GM12878 (cell line): ENCODE data around the gene CDH2. TPM values are rescaled to one million over a fixed set of nuclear protein-coding genes. Genes with fewer than 3 reads are reported as not detected.

ENCODE experiments used
- ATAC-seq: fragments of 200-7000 bp; cut with Tn5 transposase; 3 replicates; pipeline ENCODE4 v1.9.1; 2020; ENCODE audit warnings: mild to moderate bottlenecking, moderate library complexity
- BruUV-seq: library from RNA; stranded (reverse); fragments of 400-500 nt; replicated peaks from 2 replicates; lab custom pipeline; 2021; lab: Mats Ljungman, UMichigan
- CTCF ChIA-PET: fragments of 300-600 bp; sonication (Branson Sonifier 250); formaldehyde crosslinking; extraction: SDS; loops from one replicate; lab custom pipeline; 2021; ENCODE audit warnings: inconsistent platforms; lab: Yijun Ruan, JAX
- POLR2A ChIA-PET: fragments of 350-600 bp; formaldehyde crosslinking; extraction: SDS; loops from one replicate; lab custom pipeline; 2021; ENCODE audit warnings: inconsistent platforms; lab: Charles Lee
- RAD21 ChIA-PET: fragments of 300-600 bp; sonication (Branson Sonifier 250); formaldehyde crosslinking; loops from one replicate; lab custom pipeline; 2023; ENCODE audit warnings: antibody characterized with exemption; ENCODE audit not compliant: unreplicated experiment; lab: Charles Lee
- SMC1A ChIA-PET: fragments of 300-600 bp; sonication (Branson Sonifier 250); formaldehyde crosslinking; loops from one replicate; lab custom pipeline; 2023; ENCODE audit not compliant: unreplicated experiment, uncharacterized antibody; lab: Charles Lee
- DNase-seq: peaks from one replicate; pipeline ENCODE4 v3.0.0-alpha.2; 2011; ENCODE audit warnings: low read depth, low spot score
- FAIRE-seq: peaks from 3 replicates; lab custom pipeline; 2011; peaks lifted over from hg19 to GRCh38; lab: Jason Lieb, UNC
- H2AFZ ChIP-seq: 2 replicates; pipeline ENCODE4 v1.6.0; 2011; ENCODE audit warnings: low read depth, low read length, control low read depth; ENCODE audit not compliant: control insufficient read depth
- H3K27ac ChIP-seq: 2 replicates; pipeline ENCODE4 v1.5.1; 2011; ENCODE audit warnings: control low read depth; ENCODE audit not compliant: control insufficient read depth, insufficient read depth
- H3K27me3 ChIP-seq, 2 experiments: replicated peaks in 1 of 2; 2 replicates each; pipeline versions ENCODE4 v1.6.0 to v1.6.1; 2011; ENCODE audit warnings: low read length in 1 of 2; ENCODE audit not compliant: control insufficient read depth in 2 of 2, insufficient read depth in 2 of 2
- H3K36me3 ChIP-seq, 2 experiments: 2 replicates each; pipeline ENCODE4 v1.5.1; 2011; ENCODE audit warnings: low read length in 1 of 2; ENCODE audit not compliant: control insufficient read depth in 2 of 2, insufficient read depth in 2 of 2
- H3K4me1 ChIP-seq: 2 replicates; pipeline ENCODE4 v1.6.1; 2011; ENCODE audit warnings: mild to moderate bottlenecking, low read length, moderate library complexity, mixed read lengths; ENCODE audit not compliant: control insufficient read depth, insufficient read depth
- H3K4me2 ChIP-seq: 2 replicates; pipeline ENCODE4 v1.6.0; 2011; ENCODE audit warnings: control low read depth; ENCODE audit not compliant: control insufficient read depth, insufficient read depth
- H3K4me3 ChIP-seq: fragments of 200-600 bp; sonication (generic); 2 replicates; pipeline ENCODE4 v1.5.1; 2016
- H3K79me2 ChIP-seq: 2 replicates; pipeline ENCODE4 v1.6.0; 2011; ENCODE audit warnings: low read length; ENCODE audit not compliant: control insufficient read depth, insufficient read depth
- H3K9ac ChIP-seq: 2 replicates; pipeline ENCODE4 v1.8.0; 2011; ENCODE audit warnings: low read length, control low read depth, mixed read lengths; ENCODE audit not compliant: control insufficient read depth, insufficient read depth
- H3K9me3 ChIP-seq: replicated peaks from 3 replicates; pipeline ENCODE4 v1.5.1; 2011; ENCODE audit warnings: mild to moderate bottlenecking, low read length; ENCODE audit not compliant: control insufficient read depth, insufficient read depth
- H4K20me1 ChIP-seq: 2 replicates; pipeline ENCODE4 v1.6.0; 2011; ENCODE audit not compliant: control insufficient read depth, insufficient read depth
- BMI1 ChIP-seq: fragments of 450-650 bp; IDR thresholded peaks from 2 replicates; pipeline ENCODE4 v1.6.1; 2016; ENCODE audit warnings: mild to moderate bottlenecking, moderate library complexity, borderline replicate concordance
- E4F1 ChIP-seq: fragments of 450-650 bp; IDR thresholded peaks from 2 replicates; pipeline ENCODE4 v1.6.1; 2018; ENCODE audit warnings: borderline replicate concordance, mild to moderate bottlenecking; ENCODE audit not compliant: partially characterized antibody
- JUNB ChIP-seq: IDR thresholded peaks from 2 replicates; pipeline ENCODE4 v1.6.1; 2016; ENCODE audit warnings: antibody characterized with exemption, mild to moderate bottlenecking
- JUND ChIP-seq: IDR thresholded peaks from 2 replicates; pipeline ENCODE4 v1.6.1; 2012; ENCODE audit warnings: low read depth, mild to moderate bottlenecking, low read length, improper control_type of control experiment, moderate library complexity
- KLF5 ChIP-seq: fragments of 450-650 bp; IDR thresholded peaks from 2 replicates; pipeline ENCODE4 v1.6.1; 2014; ENCODE audit warnings: mild to moderate bottlenecking; ENCODE audit not compliant: partially characterized antibody
- MXI1 ChIP-seq: fragments of 150-350 bp; IDR thresholded peaks from 2 replicates; pipeline ENCODE4 v1.6.1; 2011; ENCODE audit warnings: low read depth, mild to moderate bottlenecking, inconsistent platforms, low read length, improper control_type of control experiment
- MYC ChIP-seq: IDR thresholded peaks from 2 replicates; pipeline ENCODE4 v1.6.1; 2011; ENCODE audit warnings: mild to moderate bottlenecking, low read length, moderate library complexity, inconsistent platforms; ENCODE audit not compliant: insufficient read depth, insufficient replicate concordance, insufficient read length, severe bottlenecking
- NR2C1 ChIP-seq: fragments of 450-650 bp; IDR thresholded peaks from 2 replicates; pipeline ENCODE4 v1.6.1; 2017; ENCODE audit warnings: antibody characterized with exemption, mild to moderate bottlenecking, moderate library complexity
- RFX5 ChIP-seq: IDR thresholded peaks from 2 replicates; pipeline ENCODE4 v1.6.1; 2011; ENCODE audit warnings: low read depth, low read length, improper control_type of control experiment
- SPI1 ChIP-seq: IDR thresholded peaks from 2 replicates; pipeline ENCODE4 v1.6.1; 2011; ENCODE audit warnings: low read depth, mild to moderate bottlenecking, low read length, moderate library complexity, borderline replicate concordance; ENCODE audit not compliant: insufficient read depth
- TCF3 ChIP-seq: IDR thresholded peaks from 2 replicates; pipeline ENCODE4 v1.6.1; 2012; ENCODE audit warnings: low read depth, mild to moderate bottlenecking, low read length, borderline replicate concordance; ENCODE audit not compliant: insufficient read depth
- ZZZ3 ChIP-seq: IDR thresholded peaks from 2 replicates; pipeline ENCODE4 v1.6.1; 2011; ENCODE audit warnings: low read depth; ENCODE audit not compliant: control insufficient read depth, insufficient read length
- WGBS: methylation state at CpG from one replicate; pipeline ENCODE4 v1.1.6; 2016; ENCODE audit warnings: low lambda C conversion rate; ENCODE audit not compliant: insufficient replicate concordance, insufficient coverage; ENCODE audit errors: missing lambda C conversion rate; 5-methylcytosine and 5-hydroxymethylcytosine counted together
- in situ Hi-C: fragments of 300-500 bp; cut with MboI; formaldehyde crosslinking; loops from 9 replicates; pipeline ENCODE4 v1.14.3; 2018; ENCODE audit warnings: mixed read lengths
- intact Hi-C: fragments of 100-400 bp; cut with micrococcal nuclease; formaldehyde crosslinking; loops from one replicate; pipeline ENCODE4 v1.14.2; 2022; ENCODE audit not compliant: unreplicated experiment
- polyA plus RNA-seq, 11 experiments: library from polyadenylated mRNA; depleted of rRNA in 4 of 11; unstranded in 6 of 11; stranded (reverse) in 5 of 11; fragments of >200 nt; fragmentation: Nextera tagmentation in 4 of 11; fragmentation: Illumina TruSeq in 1 of 11; extraction: Ambion mirVana in 4 of 11; extraction: Trizol in 1 of 11; gene quantifications; 1 replicate in 1 of 11; 2 replicates in 10 of 11; pipeline versions ENCODE4 v1.2.1 to v1.2.3, GENCODE V29; 2011 to 2016; ENCODE audit warnings: inconsistent platforms in 2 of 11, missing spikeins in 2 of 11, low read depth in 1 of 11
- total RNA-seq, 4 experiments: library from RNA; depleted of rRNA in 3 of 4; stranded (reverse); fragments of >200 nt in 3 of 4; fragmentation: Illumina TruSeq in 1 of 4; extraction: Trizol in 1 of 4; gene quantifications; 2 replicates each; pipeline versions ENCODE4 v1.2.1 to v1.2.3, GENCODE V29; 2013 to 2021
- TF ChIP-seq, protein P1 (sequence below): IDR thresholded peaks from 2 replicates; pipeline ENCODE4 v1.6.1; 2012; ENCODE audit warnings: low read length, inconsistent platforms

The CDH2 gene
- total and polyA plus RNA-seq, 10 of the 15 experiments (the other 5 are each of a cell fraction or from before 2014, with no cell fraction given): 0.01 to 0.25 (median 0.06) TPM; not detected in 4

GRCh38 chr18:28080876-28081300, 96.0 kb downstream of the CDH2 start (continued):
- TF ChIP-seq MYC: no peak

DNA sequence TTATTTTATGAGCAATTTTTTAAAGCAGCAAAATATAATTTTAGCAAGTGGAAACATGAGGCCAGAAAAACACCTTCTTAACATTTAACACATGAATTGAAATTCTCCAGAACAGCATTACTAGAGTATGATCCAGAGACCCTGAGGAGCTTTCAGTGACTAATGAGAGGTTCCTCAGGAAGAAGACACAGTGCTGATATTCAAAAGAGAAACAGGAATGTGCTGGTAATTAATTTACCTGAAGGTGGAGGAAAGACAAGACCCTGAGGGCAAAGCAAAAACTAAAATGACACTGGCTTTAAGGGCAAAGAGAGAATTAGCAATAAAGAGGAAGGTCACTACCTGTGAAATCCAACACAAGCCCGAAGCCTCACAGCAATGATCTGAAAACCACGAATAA, 97.0 kb downstream of the CDH2 start:
- H3K27ac ChIP-seq: no peak overlapping the region
- BruUV-seq: no TSS peak
- POLR2A ChIA-PET: no interaction called here
- H3K36me3 ChIP-seq: no peaks in the 10 kb centered on the region
- H3K79me2 ChIP-seq: no peaks in the 10 kb centered on the region
- FAIRE-seq (no peak), DNase-seq (no peak), ATAC-seq (no peak)
- 28% methylated on average over 2 of the region's 2 CpGs for WGBS
- TF ChIP-seq, protein P1, sequence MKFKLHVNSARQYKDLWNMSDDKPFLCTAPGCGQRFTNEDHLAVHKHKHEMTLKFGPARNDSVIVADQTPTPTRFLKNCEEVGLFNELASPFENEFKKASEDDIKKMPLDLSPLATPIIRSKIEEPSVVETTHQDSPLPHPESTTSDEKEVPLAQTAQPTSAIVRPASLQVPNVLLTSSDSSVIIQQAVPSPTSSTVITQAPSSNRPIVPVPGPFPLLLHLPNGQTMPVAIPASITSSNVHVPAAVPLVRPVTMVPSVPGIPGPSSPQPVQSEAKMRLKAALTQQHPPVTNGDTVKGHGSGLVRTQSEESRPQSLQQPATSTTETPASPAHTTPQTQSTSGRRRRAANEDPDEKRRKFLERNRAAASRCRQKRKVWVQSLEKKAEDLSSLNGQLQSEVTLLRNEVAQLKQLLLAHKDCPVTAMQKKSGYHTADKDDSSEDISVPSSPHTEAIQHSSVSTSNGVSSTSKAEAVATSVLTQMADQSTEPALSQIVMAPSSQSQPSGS: no peak
- TF ChIP-seq JUNB (no peak), MXI1 (no peak), ZZZ3 (no peak), TCF3 (no peak), SPI1 (no peak), NR2C1 (no peak), BMI1 (no peak), KLF5 (no peak), E4F1 (no peak), RFX5 (no peak), JUND (no peak)
- intact Hi-C loops (no loop called here), in situ Hi-C loops (loop anchor here (10.0 kb wide), 1 partner anchor 65 kb away; no protein-coding TSS in a partner anchor)
- RAD21 ChIA-PET: no interaction called here
- H2AFZ ChIP-seq: no peak overlapping the region
- H3K4me1 ChIP-seq: no peaks in the 10 kb centered on the region
- H3K27me3 ChIP-seq: no peaks in the 10 kb centered on the region
- no peak overlapping the region for H3K9ac ChIP-seq
- H3K4me2 ChIP-seq: no peak overlapping the region
- H4K20me1 ChIP-seq: no peaks in the 10 kb centered on the region
- no peak overlapping the region for H3K4me3 ChIP-seq
- SMC1A ChIA-PET: no interaction called here
- no peaks in the 10 kb centered on the region; the same call in 2 of the 3 replicates for H3K9me3 ChIP-seq
- CTCF ChIA-PET: no interaction called here
